Hepatocyte (in vitro differentiated cells): Measurements from ENCODE around the gene EHD2. TPM values are rescaled to one million over a fixed set of nuclear protein-coding genes. Genes with fewer than 3 reads are reported as not detected.
"Not testable (repeated sequence)": the region's sequence is repeated elsewhere in the genome, so short reads cannot be mapped to it uniquely, and the experiment has no call there.

Source experiments
- DNase-seq: peaks from one replicate; pipeline ENCODE4 v3.0.0-alpha.2; 2016; ENCODE audit warnings: low spot score
- H2AFZ ChIP-seq: fragments of 200-600 bp; sonication (generic); 2 replicates; pipeline ENCODE4 v1.6.0; 2016; ENCODE audit warnings: antibody characterized with exemption, mild to moderate bottlenecking
- H3K27ac ChIP-seq: fragments of 200-600 bp; sonication (generic); 2 replicates; pipeline ENCODE4 v1.5.1; 2016; ENCODE audit warnings: mild to moderate bottlenecking
- H3K27me3 ChIP-seq: fragments of 200-600 bp; sonication (generic); 2 replicates; pipeline ENCODE4 v1.6.1; 2016
- H3K36me3 ChIP-seq: fragments of 200-600 bp; sonication (generic); replicated peaks from 2 replicates; pipeline ENCODE4 v1.5.1; 2016; ENCODE audit warnings: low read depth; ENCODE audit not compliant: insufficient read depth
- H3K4me1 ChIP-seq: fragments of 200-600 bp; sonication (generic); 2 replicates; pipeline ENCODE4 v1.5.1; 2016; ENCODE audit warnings: mild to moderate bottlenecking, moderate library complexity; ENCODE audit not compliant: insufficient read depth
- H3K4me2 ChIP-seq: fragments of 200-600 bp; sonication (generic); 2 replicates; pipeline ENCODE4 v1.6.0; 2016
- H3K4me3 ChIP-seq: fragments of 200-600 bp; sonication (generic); 2 replicates; pipeline ENCODE4 v1.5.1; 2016; ENCODE audit warnings: mild to moderate bottlenecking
- H3K79me2 ChIP-seq: fragments of 200-600 bp; sonication (generic); 2 replicates; pipeline ENCODE4 v1.6.0; 2017; ENCODE audit warnings: mild to moderate bottlenecking
- H3K9me2 ChIP-seq: fragments of 200-600 bp; sonication (generic); replicated peaks from 2 replicates; pipeline ENCODE4 v1.6.0; 2017; ENCODE audit warnings: mild to moderate bottlenecking; ENCODE audit not compliant: insufficient read depth
- H3K9me3 ChIP-seq: fragments of 200-600 bp; sonication (generic); 2 replicates; pipeline ENCODE4 v1.5.1; 2016; ENCODE audit warnings: low read depth, mild to moderate bottlenecking
- H4K20me1 ChIP-seq: fragments of 200-600 bp; sonication (generic); 2 replicates; pipeline ENCODE4 v1.6.0; 2016; ENCODE audit warnings: mild to moderate bottlenecking; ENCODE audit not compliant: insufficient read depth, poor library complexity, severe bottlenecking
- CTCF ChIP-seq: fragments of 200-600 bp; sonication (generic); IDR thresholded peaks from 2 replicates; pipeline ENCODE4 v1.5.1; 2016; ENCODE audit warnings: antibody characterized with exemption, mild to moderate bottlenecking; ENCODE audit not compliant: poor library complexity
- EZH2 ChIP-seq: fragments of 200-600 bp; sonication (generic); IDR thresholded peaks from 2 replicates; pipeline ENCODE4 v1.6.1; 2016; ENCODE audit warnings: antibody characterized with exemption, mild to moderate bottlenecking, borderline replicate concordance
- EZH2phosphoT487 ChIP-seq: fragments of 200-600 bp; sonication (generic); IDR thresholded peaks from one replicate; pipeline ENCODE4 v1.6.1; 2018; ENCODE audit warnings: antibody characterized with exemption, mild to moderate bottlenecking, low read depth, moderate library complexity; ENCODE audit not compliant: unreplicated experiment, severe bottlenecking
- WGBS: methylation state at CpG from one replicate; pipeline ENCODE4 v1.1.6; 2016; ENCODE audit warnings: low lambda C conversion rate; ENCODE audit errors: missing lambda C conversion rate; 5-methylcytosine and 5-hydroxymethylcytosine counted together
- polyA plus RNA-seq: library from polyadenylated mRNA; unstranded; fragments of >200 nt; fragmentation: Nextera tagmentation; extraction: Ambion mirVana; gene quantifications from 2 replicates; pipeline ENCODE4 v1.2.1, GENCODE V29; 2016
- total RNA-seq: library from RNA; depleted of rRNA; stranded (reverse); fragments of >200 nt; gene quantifications from 2 replicates; pipeline ENCODE4 v1.2.3, GENCODE V29; 2014

Gene EHD2
- total and polyA plus RNA-seq, 2 experiments from 2014 or later: 20.8 to 120 TPM

GRCh38 chr19:47776568-47776967 lies 63.3 kb downstream of the EHD2 start:
- H3K9me3 ChIP-seq: no peaks in the 10 kb centered on the region
- peak; percentile 56 for DNase-seq
- peaks cover 7% of the 10 kb centered on the region for H3K4me1 ChIP-seq
- no peak overlapping the region for H3K4me3 ChIP-seq
- peaks cover 3% of the 10 kb centered on the region for H4K20me1 ChIP-seq
- WGBS: 66% methylated on average over 4 of the region's 4 CpGs
- H3K27me3 ChIP-seq: no peaks in the 10 kb centered on the region
- no peak overlapping the region for H2AFZ ChIP-seq
- no peak overlapping the region for H3K4me2 ChIP-seq
- peak overlapping the region; percentile 99 for H3K27ac ChIP-seq
- TF ChIP-seq EZH2: no peak
- TF ChIP-seq CTCF: no peak
- no peaks in the 10 kb centered on the region for H3K9me2 ChIP-seq
- no peaks in the 10 kb centered on the region for H3K36me3 ChIP-seq
- peaks cover 33% of the 10 kb centered on the region for H3K79me2 ChIP-seq

DNA sequence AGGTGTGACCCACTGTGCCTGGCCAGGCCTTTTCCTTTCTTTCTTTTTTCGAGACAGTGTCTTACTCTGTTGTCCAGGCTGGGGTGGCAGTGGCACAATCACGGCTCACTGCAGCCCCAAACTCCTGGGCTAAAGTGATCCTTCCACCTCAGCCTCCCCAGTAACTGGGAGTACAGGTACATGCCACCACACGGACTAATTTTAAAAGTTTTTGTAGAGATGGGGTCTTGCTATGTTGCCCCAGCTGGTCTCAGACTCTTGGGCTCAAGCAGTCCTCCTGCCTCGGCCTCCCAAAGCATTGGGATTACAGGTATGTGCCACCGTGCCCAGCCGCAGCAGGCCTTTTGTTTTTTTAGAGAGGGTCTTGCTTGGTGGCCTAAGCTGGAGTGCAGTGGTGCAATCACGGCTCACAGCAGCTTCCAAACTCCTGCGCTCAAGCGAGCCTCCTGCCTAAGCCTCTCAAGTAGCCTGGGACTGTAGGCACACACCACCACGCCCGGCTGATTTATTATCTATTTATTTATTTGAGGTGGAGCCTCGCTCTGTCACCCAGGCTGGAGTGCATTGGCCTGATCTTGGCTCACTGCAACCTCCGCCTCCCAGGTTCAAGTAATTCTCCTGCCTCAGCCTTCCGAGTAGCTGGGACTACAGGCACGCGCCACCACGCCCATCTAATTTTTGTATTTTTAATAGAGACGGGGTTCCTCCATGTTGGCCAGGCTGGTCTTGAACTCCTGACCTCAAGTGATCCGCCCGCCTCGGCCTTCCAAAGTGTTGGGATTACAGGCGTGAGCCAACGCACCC lies 64.2 kb downstream of the EHD2 start:
- not testable (repeated sequence) for H3K36me3 ChIP-seq, DNase-seq

GRCh38 chr19:47778049-47778953 lies 65.1 kb downstream of the EHD2 start, which contains the start of gene SELENOW:
TSS of gene SELENOW (plus strand) at chr19:47778703. CDS start at chr19:47778786, 83 bp downstream.
- H3K27ac ChIP-seq: peak within 1 kb of the TSS; percentile 99
- H3K36me3 ChIP-seq: no peaks in the 10 kb centered on the region
- WGBS: 2% methylated on average over 53 of the region's 65 CpGs
- H3K79me2 ChIP-seq: peaks cover 33% of the 10 kb centered on the region
- TF ChIP-seq CTCF: no peak
- no peak for TF ChIP-seq EZH2
- no peaks in the 10 kb centered on the region for H3K27me3 ChIP-seq
- H3K4me1 ChIP-seq: peaks cover 7% of the 10 kb centered on the region
- peak within 1 kb of the TSS; percentile 99 for H3K4me3 ChIP-seq
- H3K4me2 ChIP-seq: peak within 1 kb of the TSS; percentile 94
- H2AFZ ChIP-seq: peak within 1 kb of the TSS; percentile 97
- H4K20me1 ChIP-seq: peaks cover 3% of the 10 kb centered on the region
- H3K9me2 ChIP-seq: no peaks in the 10 kb centered on the region
- H3K9me3 ChIP-seq: no peaks in the 10 kb centered on the region
- peak; percentile 85 for DNase-seq

More for the DNA sequence above, 64.2 kb downstream of the EHD2 start:
- 80% methylated on average over 22 of the region's 23 CpGs for WGBS
- Histone ChIP-seq H3K79me2 (peaks cover 33% of the 10 kb centered on the region), H3K4me3 (peak overlapping the region; percentile 99), H3K27ac (peak overlapping the region; percentile 99), H3K4me2 (peak overlapping the region; percentile 94), H2AFZ (peak overlapping the region; percentile 97)
- H3K9me2 ChIP-seq, H3K9me3 ChIP-seq, H3K4me1 ChIP-seq, H3K27me3 ChIP-seq, H4K20me1 ChIP-seq: not testable (repeated sequence)

DNA sequence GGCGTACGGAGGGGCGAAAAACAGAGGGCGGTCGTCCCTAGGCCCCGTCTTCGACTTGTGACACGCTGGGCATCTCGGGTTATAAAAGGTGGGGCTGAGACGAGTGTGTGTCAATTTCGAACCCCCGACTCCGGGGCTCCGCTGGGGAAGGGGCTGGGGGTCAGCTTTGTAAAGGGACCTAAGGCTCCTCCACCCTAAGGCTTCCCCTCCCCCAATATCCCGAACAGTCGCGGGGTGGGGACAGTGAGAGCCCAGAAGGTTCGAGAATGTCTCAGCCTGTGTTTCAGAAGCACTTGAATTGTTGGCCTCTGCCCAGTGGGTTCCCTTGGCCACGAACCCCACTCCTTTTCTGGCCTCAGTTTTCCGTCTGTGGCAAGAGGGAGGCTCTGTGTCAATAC lies 65.7 kb downstream of the EHD2 start:
- DNase-seq: peak; percentile 38
- Histone ChIP-seq H3K27ac (peak overlapping the region; percentile 99), H3K36me3 (no peaks in the 10 kb centered on the region), H3K27me3 (no peaks in the 10 kb centered on the region), H3K9me3 (no peaks in the 10 kb centered on the region), H3K4me1 (peaks cover 7% of the 10 kb centered on the region), H3K9me2 (no peaks in the 10 kb centered on the region), H2AFZ (peak overlapping the region; percentile 97), H3K79me2 (peaks cover 33% of the 10 kb centered on the region), H4K20me1 (peaks cover 3% of the 10 kb centered on the region), H3K4me2 (peak overlapping the region; percentile 94), H3K4me3 (peak overlapping the region; percentile 99)
- WGBS: 2% methylated on average over 10 of the region's 20 CpGs
- TF ChIP-seq EZH2phosphoT487 (no peak), CTCF (no peak), EZH2 (no peak)
